ENCODE results near the gene CRHR2. TPM values are rescaled to one million over a fixed set of nuclear protein-coding genes. Genes with fewer than 3 reads are reported as not detected.

The CRHR2 gene
- total RNA-seq, 1 donor from 2014 or later = not detected

GRCh38 chr7:30684351-30684750 is 2.1 kb upstream of the CRHR2 start:
- Histone ChIP-seq H3K36me3 (no peaks in the 10 kb centered on the region), H3K9me3 (no peaks in the 10 kb centered on the region), H3K27ac (no peak overlapping the region), H3K4me1 (peaks cover 18% of the 10 kb centered on the region), H3K4me3 (no peak overlapping the region), H3K27me3 (no peaks in the 10 kb centered on the region)
- intact Hi-C loops (cut with DNase I) = no loop called here
- no peak for TF ChIP-seq POLR2AphosphoS5 (IDR thresholded peaks at IDR 0.05; ENCODE audit: insufficient read depth in 1 of 2, low read depth in 1 of 2)
- no peak for TF ChIP-seq CTCF (IDR thresholded peaks at IDR 0.05)
- no peak for DNase-seq (ENCODE audit: extremely low spot score in 2 of 2)

GRCh38 chr7:30683816-30684215 is 1.6 kb upstream of the CRHR2 start:
- H3K4me1 ChIP-seq = peaks cover 18% of the 10 kb centered on the region
- intact Hi-C loops (cut with DNase I) = no loop called here
- H3K9me3 ChIP-seq = no peaks in the 10 kb centered on the region
- no peak for DNase-seq (ENCODE audit: extremely low spot score in 2 of 2)
- no peaks in the 10 kb centered on the region for H3K27me3 ChIP-seq
- TF ChIP-seq POLR2A (IDR thresholded peaks at IDR 0.05) = no peak
- no peak for TF ChIP-seq CTCF (IDR thresholded peaks at IDR 0.05)
- TF ChIP-seq POLR2AphosphoS5 (IDR thresholded peaks at IDR 0.05; ENCODE audit: insufficient read depth in 1 of 2, low read depth in 1 of 2) = no peak
- H3K27ac ChIP-seq = no peak overlapping the region
- H3K4me3 ChIP-seq = no peak overlapping the region
- no peaks in the 10 kb centered on the region for H3K36me3 ChIP-seq

GRCh38 chr7:30683306-30683705 is 1.1 kb upstream of the CRHR2 start:
- H3K4me3 ChIP-seq = no peak overlapping the region
- no peaks in the 10 kb centered on the region for H3K27me3 ChIP-seq
- no peaks in the 10 kb centered on the region for H3K36me3 ChIP-seq
- peaks cover 18% of the 10 kb centered on the region for H3K4me1 ChIP-seq
- TF ChIP-seq POLR2AphosphoS5 (IDR thresholded peaks at IDR 0.05; ENCODE audit: insufficient read depth in 1 of 2, low read depth in 1 of 2) (no peak), CTCF (IDR thresholded peaks at IDR 0.05) (no peak), POLR2A (IDR thresholded peaks at IDR 0.05) (no peak)
- H3K27ac ChIP-seq = no peak overlapping the region
- no peak for DNase-seq (ENCODE audit: extremely low spot score in 2 of 2)
- no peaks in the 10 kb centered on the region for H3K9me3 ChIP-seq
- intact Hi-C loops (cut with DNase I) = no loop called here

- intact Hi-C loops (cut with DNase I) = no loop called here
- H3K27me3 ChIP-seq = no peaks in the 10 kb centered on the region
Observed at GRCh38 chr7:30681815-30682211, 443 bp downstream of the CRHR2 start.

More at GRCh38 chr7:30681815-30682211, 443 bp downstream of the CRHR2 start:
- DNase-seq (ENCODE audit: extremely low spot score in 2 of 2) = no peak
- Histone ChIP-seq H3K4me3 (peak overlapping the region; percentile 39 to 50), H3K36me3 (no peaks in the 10 kb centered on the region), H3K27ac (no peak overlapping the region), H3K4me1 (peaks cover 18% of the 10 kb centered on the region), H3K9me3 (no peaks in the 10 kb centered on the region)
- TF ChIP-seq CTCF (IDR thresholded peaks at IDR 0.05) (no peak), POLR2AphosphoS5 (IDR thresholded peaks at IDR 0.05; ENCODE audit: insufficient read depth in 1 of 2, low read depth in 1 of 2) (no peak), POLR2A (IDR thresholded peaks at IDR 0.05) (no peak)

Measured in vagina (tissue), 2 donors.